Neural progenitor cell (in vitro differentiated cells): Measurements from ENCODE around the gene PHRF1. TPM values are rescaled to one million over a fixed set of nuclear protein-coding genes. Genes with fewer than 3 reads are reported as not detected.

Source experiments
- DNase-seq: peaks from one replicate; pipeline ENCODE4 v3.0.0-alpha.2; 2016; ENCODE audit warnings: low spot score
- H2AFZ ChIP-seq: fragments of 200-600 bp; sonication (generic); replicated peaks from 2 replicates; pipeline ENCODE4 v1.6.1; 2016; ENCODE audit warnings: antibody characterized with exemption
- H3F3A ChIP-seq: fragments of 200-600 bp; sonication (generic); 2 replicates; pipeline ENCODE4 v1.6.1; 2016; ENCODE audit warnings: antibody characterized with exemption, low read depth
- H3K27ac ChIP-seq: fragments of 200-600 bp; sonication (generic); 2 replicates; pipeline ENCODE4 v1.5.1; 2016; ENCODE audit warnings: mild to moderate bottlenecking
- H3K27me3 ChIP-seq: fragments of 200-600 bp; sonication (generic); 2 replicates; pipeline ENCODE4 v1.6.1; 2016; ENCODE audit warnings: mild to moderate bottlenecking, moderate library complexity
- H3K36me3 ChIP-seq: fragments of 200-600 bp; sonication (generic); 2 replicates; pipeline ENCODE4 v1.5.1; 2016
- H3K4me1 ChIP-seq: fragments of 200-600 bp; sonication (generic); 2 replicates; pipeline ENCODE4 v1.6.1; 2016; ENCODE audit warnings: mixed run types
- H3K4me2 ChIP-seq: fragments of 200-600 bp; sonication (generic); 2 replicates; pipeline ENCODE4 v1.6.1; 2016
- H3K4me3 ChIP-seq: fragments of 200-600 bp; sonication (generic); 2 replicates; pipeline ENCODE4 v1.5.1; 2016
- H3K79me2 ChIP-seq: fragments of 200-600 bp; sonication (generic); 2 replicates; pipeline ENCODE4 v1.6.1; 2016; ENCODE audit warnings: low read depth
- H3K9ac ChIP-seq: fragments of 200-600 bp; sonication (generic); 2 replicates; pipeline ENCODE4 v1.6.1; 2016
- H3K9me3 ChIP-seq: fragments of 200-600 bp; sonication (generic); 2 replicates; pipeline ENCODE4 v1.5.1; 2016; ENCODE audit warnings: low read depth
- H4K20me1 ChIP-seq: fragments of 200-600 bp; sonication (generic); 2 replicates; pipeline ENCODE4 v1.6.1; 2016; ENCODE audit warnings: low read depth
- H3K27ac Mint-ChIP-seq: 3 replicates; pipeline ENCODE4 v1.8.0; 2021; ENCODE audit warnings: mixed read lengths
- H3K27me3 Mint-ChIP-seq: 2 replicates; pipeline ENCODE4 v1.8.0; 2022; ENCODE audit warnings: low read depth, mild to moderate bottlenecking, inconsistent platforms, moderate library complexity, mixed read lengths; ENCODE audit not compliant: insufficient read depth
- H3K36me3 Mint-ChIP-seq: 3 replicates; pipeline ENCODE4 v1.8.0; 2021; ENCODE audit warnings: mixed read lengths
- H3K4me1 Mint-ChIP-seq: 3 replicates; pipeline ENCODE4 v1.8.0; 2021; ENCODE audit warnings: mixed read lengths
- H3K4me3 Mint-ChIP-seq: 3 replicates; pipeline ENCODE4 v1.8.0; 2021; ENCODE audit warnings: mild to moderate bottlenecking, moderate library complexity, mixed read lengths
- H3K9me3 Mint-ChIP-seq: 3 replicates; pipeline ENCODE4 v1.8.0; 2020; ENCODE audit warnings: mixed read lengths
- CTCF ChIP-seq: fragments of 200-600 bp; sonication (generic); IDR thresholded peaks from 2 replicates; pipeline ENCODE4 v1.5.1; 2017; ENCODE audit warnings: antibody characterized with exemption, mild to moderate bottlenecking
- EZH2 ChIP-seq: fragments of 200-600 bp; sonication (generic); IDR thresholded peaks from 2 replicates; pipeline ENCODE4 v1.6.1; 2017; ENCODE audit warnings: antibody characterized with exemption, mild to moderate bottlenecking, moderate library complexity
- EZH2phosphoT487 ChIP-seq: fragments of 200-600 bp; sonication (generic); IDR thresholded peaks from 2 replicates; pipeline ENCODE4 v1.6.1; 2017; ENCODE audit warnings: antibody characterized with exemption
- total RNA-seq: library from RNA; depleted of rRNA; stranded (reverse); fragments of >200 nt; gene quantifications from 2 replicates; pipeline ENCODE4 v1.2.3, GENCODE V29; 2015; ENCODE audit warnings: low replicate concordance

The PHRF1 gene
- total RNA-seq, 1 donor from 2014 or later: 9.8 TPM

DNA sequence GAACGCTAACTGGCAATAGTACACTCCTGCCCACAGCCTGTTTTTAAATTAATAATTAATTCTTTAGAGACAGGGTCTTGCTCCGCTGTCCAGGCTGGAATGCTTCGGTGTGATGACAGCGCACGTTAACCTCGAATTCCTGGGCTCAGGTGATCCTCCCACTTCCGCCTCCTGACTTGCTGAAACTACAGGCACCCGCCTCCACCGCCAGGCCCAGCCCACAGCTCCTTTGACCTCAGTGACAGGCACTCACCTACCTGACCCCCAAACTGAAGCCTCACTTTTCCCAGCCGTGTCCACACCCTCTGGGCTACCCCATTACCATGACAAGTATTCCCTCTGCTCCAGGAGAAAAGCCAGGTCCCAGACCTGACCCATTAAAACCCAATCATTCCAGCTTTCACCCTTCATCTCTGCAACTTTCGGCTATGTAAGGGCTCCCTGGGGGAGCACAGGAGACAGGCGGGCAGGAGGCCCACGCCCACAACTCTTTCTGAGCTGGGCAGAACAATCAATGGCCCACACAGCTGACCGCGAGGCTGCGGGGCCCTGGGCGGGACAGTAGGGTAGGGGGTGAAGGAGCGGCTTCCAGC, 16.5 kb upstream of the PHRF1 start:
- peak overlapping the region; percentile 100 for H3K4me3 ChIP-seq
- peaks cover 11% of the 10 kb centered on the region for H3K79me2 ChIP-seq
- peak overlapping the region; percentile 73 for H2AFZ ChIP-seq
- peaks cover 2% of the 10 kb centered on the region for H3K9me3 Mint-ChIP-seq
- H3K4me1 Mint-ChIP-seq: peaks cover 7% of the 10 kb centered on the region
- H3K27ac Mint-ChIP-seq: no peak overlapping the region
- H3K9me3 ChIP-seq: no peaks in the 10 kb centered on the region
- peak overlapping the region; percentile 86 for H3K4me2 ChIP-seq
- DNase-seq: no peak
- H3K27me3 ChIP-seq: peaks cover 44% of the 10 kb centered on the region
- peaks cover 18% of the 10 kb centered on the region for H3K27me3 Mint-ChIP-seq
- peaks cover 37% of the 10 kb centered on the region for H4K20me1 ChIP-seq
- H3K4me1 ChIP-seq: peaks cover 10% of the 10 kb centered on the region
- H3K9ac ChIP-seq: no peak overlapping the region
- TF ChIP-seq CTCF (no peak), EZH2 (no peak), EZH2phosphoT487 (no peak)
- no peaks in the 10 kb centered on the region for H3K36me3 Mint-ChIP-seq
- no peak overlapping the region for H3K27ac ChIP-seq
- H3K36me3 ChIP-seq: no peaks in the 10 kb centered on the region
- peaks cover 33% of the 10 kb centered on the region for H3F3A ChIP-seq
- peak overlapping the region; percentile 85 for H3K4me3 Mint-ChIP-seq

GRCh38 chr11:560305-561147, 15.7 kb upstream of the PHRF1 start, which contains the start of the genes LMNTD2 and RASSF7:
TSS of gene LMNTD2 (minus strand) at chr11:560738. CDS start at chr11:560716, 22 bp downstream.
TSS of gene RASSF7 (plus strand) at chr11:560970. CDS start at chr11:561769, 799 bp downstream.
- no peak within 1 kb of the TSS for H3K9ac ChIP-seq
- Mint-ChIP-seq H3K4me1 (peaks cover 7% of the 10 kb centered on the region), H3K36me3 (no peaks in the 10 kb centered on the region), H3K27me3 (peaks cover 23% of the 10 kb centered on the region), H3K4me3 (peak within 1 kb of the TSS; percentile 87), H3K27ac (no peak within 1 kb of the TSS), H3K9me3 (peaks cover 2% of the 10 kb centered on the region)
- H4K20me1 ChIP-seq: peaks cover 41% of the 10 kb centered on the region
- peak within 1 kb of the TSS; percentile 99 for H3K4me2 ChIP-seq
- H3K4me1 ChIP-seq: peaks cover 10% of the 10 kb centered on the region
- TF ChIP-seq CTCF (no peak), EZH2 (no peak), EZH2phosphoT487 (no peak)
- peak within 1 kb of the TSS; percentile 73 for H2AFZ ChIP-seq
- DNase-seq: peak; percentile 98
- H3K4me3 ChIP-seq: peak within 1 kb of the TSS; percentile 100
- H3K36me3 ChIP-seq: no peaks in the 10 kb centered on the region
- H3K27me3 ChIP-seq: peaks cover 39% of the 10 kb centered on the region
- peaks cover 33% of the 10 kb centered on the region for H3F3A ChIP-seq
- H3K27ac ChIP-seq: no peak within 1 kb of the TSS
- peaks cover 11% of the 10 kb centered on the region for H3K79me2 ChIP-seq
- H3K9me3 ChIP-seq: no peaks in the 10 kb centered on the region

- Histone ChIP-seq H3K4me1 (peaks cover 14% of the 10 kb centered on the region), H4K20me1 (peaks cover 46% of the 10 kb centered on the region), H3K79me2 (peaks cover 11% of the 10 kb centered on the region), H3K27ac (no peak overlapping the region), H3K27me3 (peaks cover 30% of the 10 kb centered on the region), H3K9ac (no peak overlapping the region), H3K9me3 (no peaks in the 10 kb centered on the region), H3K4me2 (peak overlapping the region; percentile 99), H3K4me3 (peak overlapping the region; percentile 100), H3K36me3 (no peaks in the 10 kb centered on the region), H3F3A (peaks cover 28% of the 10 kb centered on the region), H2AFZ (no peak overlapping the region)
- TF ChIP-seq EZH2 (no peak), CTCF (no peak), EZH2phosphoT487 (no peak)
- DNase-seq: no peak
- Mint-ChIP-seq H3K9me3 (peaks cover 2% of the 10 kb centered on the region), H3K4me1 (peaks cover 7% of the 10 kb centered on the region), H3K4me3 (peak overlapping the region; percentile 87), H3K27ac (no peak overlapping the region), H3K36me3 (no peaks in the 10 kb centered on the region), H3K27me3 (peaks cover 23% of the 10 kb centered on the region)
Measured at GRCh38 chr11:561148-562003, 14.9 kb upstream of the PHRF1 start.
